Ramos (cell line): Measurements from ENCODE around the gene LHX1.

Source experiments
- in situ Hi-C: fragments of 300-500 bp; cut with MboI; formaldehyde crosslinking; loops from one replicate; pipeline ENCODE4 v1.14.3; 2022; ENCODE audit warnings: low sequenced_read_pairs; ENCODE audit not compliant: unreplicated experiment

The LHX1 gene

GRCh38 chr17:36950027-36950426 lies 12.8 kb downstream of the LHX1 start:
- in situ Hi-C loops, result no loop called here

- in situ Hi-C loops, result no loop called here
Measured at GRCh38 chr17:36951084-36951789, 14.0 kb downstream of the LHX1 start.

GRCh38 chr17:36971508-36971907 lies 34.2 kb downstream of the LHX1 start:
- in situ Hi-C loops, result no loop called here

- in situ Hi-C loops, result no loop called here
Measured at GRCh38 chr17:36972186-36972700, 35.0 kb downstream of the LHX1 start.

- in situ Hi-C loops, result no loop called here
Measured at GRCh38 chr17:36972905-36973304, 35.6 kb downstream of the LHX1 start.

GRCh38 chr17:36975922-36976515 lies 38.7 kb downstream of the LHX1 start:
- in situ Hi-C loops, result no loop called here

- in situ Hi-C loops, result no loop called here
Measured at GRCh38 chr17:36977066-36977465, 39.8 kb downstream of the LHX1 start.

- in situ Hi-C loops, result no loop called here
Measured at GRCh38 chr17:36977568-36977967, 40.3 kb downstream of the LHX1 start.

GRCh38 chr17:36978810-36979564 lies 41.7 kb downstream of the LHX1 start:
- in situ Hi-C loops, result no loop called here

- in situ Hi-C loops, result no loop called here
Measured at GRCh38 chr17:36979565-36979941, 42.3 kb downstream of the LHX1 start.

GRCh38 chr17:36980280-36980761 lies 43.0 kb downstream of the LHX1 start:
- in situ Hi-C loops, result no loop called here

- in situ Hi-C loops, result no loop called here
Measured at GRCh38 chr17:36983618-36984017, 46.3 kb downstream of the LHX1 start.

GRCh38 chr17:36989173-36989572 lies 51.9 kb downstream of the LHX1 start:
- in situ Hi-C loops, result no loop called here

GRCh38 chr17:36992701-36993100 lies 55.4 kb downstream of the LHX1 start:
- in situ Hi-C loops, result no loop called here

- in situ Hi-C loops, result no loop called here
Measured at GRCh38 chr17:36993227-36993626, 56.0 kb downstream of the LHX1 start.
